NCI-H345 (cell line): ENCODE results near the gene RAPGEF3.

ENCODE experiments used
- DNase-seq: peaks from one replicate; lab custom pipeline; 2025; lab: John Stamatoyannopoulos, UW

The RAPGEF3 gene

GRCh38 chr12:47758834-47759690 is at the start of gene RAPGEF3:
Gene RAPGEF3, minus strand, starts transcription at chr12:47758880. Its CDS starts 324 bp downstream, at chr12:47758556.
- DNase-seq: no peak

- DNase-seq: no peak
These were observed 49.4 kb upstream of the RAPGEF3 start for GRCh38 chr12:47808050-47808449.

GRCh38 chr12:47807338-47807737 is 48.7 kb upstream of the RAPGEF3 start:
- DNase-seq: no peak

GRCh38 chr12:47805417-47805816 is 46.7 kb upstream of the RAPGEF3 start:
- no peak for DNase-seq

- no peak for DNase-seq
These were observed 45.5 kb upstream of the RAPGEF3 start for GRCh38 chr12:47804171-47804570.

- DNase-seq: no peak
These were observed 44.7 kb upstream of the RAPGEF3 start for GRCh38 chr12:47803191-47803875.

GRCh38 chr12:47802312-47802711 is 43.6 kb upstream of the RAPGEF3 start:
- DNase-seq: no peak

GRCh38 chr12:47801904-47802246 is 43.2 kb upstream of the RAPGEF3 start:
- no peak for DNase-seq

GRCh38 chr12:47801170-47801903 is 42.7 kb upstream of the RAPGEF3 start:
- DNase-seq: no peak

- no peak for DNase-seq
These were observed 41.9 kb upstream of the RAPGEF3 start for GRCh38 chr12:47800582-47800981.

- DNase-seq: no peak
These were observed 40.8 kb upstream of the RAPGEF3 start for GRCh38 chr12:47799357-47799955.

- DNase-seq: no peak
These were observed 39.8 kb upstream of the RAPGEF3 start for GRCh38 chr12:47798382-47798948.

- peak; percentile 7 for DNase-seq
These were observed 38.8 kb upstream of the RAPGEF3 start for GRCh38 chr12:47797441-47797840.

GRCh38 chr12:47795814-47796411 is 37.2 kb upstream of the RAPGEF3 start:
- DNase-seq: no peak

- no peak for DNase-seq
These were observed 36.6 kb upstream of the RAPGEF3 start for GRCh38 chr12:47795121-47795813.

- no peak for DNase-seq
These were observed 36.0 kb upstream of the RAPGEF3 start for GRCh38 chr12:47794679-47795078.

GRCh38 chr12:47793015-47793681 is 34.5 kb upstream of the RAPGEF3 start:
- DNase-seq: no peak

GRCh38 chr12:47791874-47792273 is 33.2 kb upstream of the RAPGEF3 start:
- no peak for DNase-seq

GRCh38 chr12:47791351-47791746 is 32.7 kb upstream of the RAPGEF3 start:
- no peak for DNase-seq

GRCh38 chr12:47790676-47791350 is 32.1 kb upstream of the RAPGEF3 start:
- no peak for DNase-seq
